Fibroblast of the conjunctiva (primary cell): ENCODE measurements around the gene MMP17.
A peak's percentile ranks its signal among the peaks of the same experiment; 100 is the strongest.

ENCODE experiments used
- DNase-seq: peaks from one replicate; pipeline ENCODE4 v3.0.0-alpha.2; 2010; ENCODE audit warnings: low read depth

The MMP17 gene

GRCh38 chr12:131830914-131831571 is 2.9 kb downstream of the MMP17 start:
- DNase-seq, result no peak

GRCh38 chr12:131831635-131832041 is 3.4 kb downstream of the MMP17 start:
- DNase-seq, result peak; percentile 86

DNA sequence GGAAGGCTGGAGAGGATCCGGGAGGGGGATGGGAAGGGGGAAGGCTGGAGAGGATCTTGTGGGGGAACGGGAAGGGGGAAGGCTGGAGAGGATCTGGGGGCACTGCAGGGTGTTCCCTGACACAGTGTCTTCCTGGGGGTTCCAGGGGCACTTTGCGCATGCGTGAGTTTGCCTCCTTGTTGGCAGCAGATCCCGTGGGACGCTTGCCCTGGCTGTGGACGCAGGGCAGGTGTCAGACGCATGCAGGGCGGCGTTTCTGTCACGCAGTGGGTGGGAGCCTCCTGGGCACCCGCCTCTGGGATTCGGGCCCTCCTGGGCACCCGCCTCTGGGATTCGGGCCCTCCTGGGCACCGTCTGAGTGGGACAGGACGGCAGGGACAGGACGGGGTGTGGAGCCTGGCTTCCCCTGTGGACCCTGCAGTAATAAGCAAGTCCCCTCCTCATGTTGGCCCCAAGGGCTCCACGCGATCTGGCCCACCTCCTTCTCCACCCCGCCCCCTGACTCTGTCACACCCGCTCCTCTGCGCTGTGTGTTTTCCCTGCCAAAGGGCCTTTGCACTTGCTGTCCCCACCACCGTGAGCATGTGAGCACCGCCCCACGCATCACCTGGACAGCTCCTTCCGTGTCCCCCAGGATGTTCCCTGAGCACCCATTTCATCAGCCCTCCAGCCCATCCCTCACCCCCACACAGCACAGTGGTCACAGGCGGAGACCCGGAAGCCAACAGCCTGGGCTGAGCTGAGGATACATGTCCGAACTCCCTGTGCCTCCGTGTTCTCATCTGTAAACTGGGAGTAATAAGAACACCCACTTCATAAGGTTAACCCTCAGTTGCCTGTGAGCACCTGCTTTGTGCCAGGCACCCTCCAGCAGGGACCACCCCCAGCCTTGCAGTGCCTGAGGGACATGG is 4.4 kb downstream of the MMP17 start:
- DNase-seq, result peak; percentile 47

GRCh38 chr12:131833288-131833895 is 5.2 kb downstream of the MMP17 start:
- DNase-seq, result no peak

DNA sequence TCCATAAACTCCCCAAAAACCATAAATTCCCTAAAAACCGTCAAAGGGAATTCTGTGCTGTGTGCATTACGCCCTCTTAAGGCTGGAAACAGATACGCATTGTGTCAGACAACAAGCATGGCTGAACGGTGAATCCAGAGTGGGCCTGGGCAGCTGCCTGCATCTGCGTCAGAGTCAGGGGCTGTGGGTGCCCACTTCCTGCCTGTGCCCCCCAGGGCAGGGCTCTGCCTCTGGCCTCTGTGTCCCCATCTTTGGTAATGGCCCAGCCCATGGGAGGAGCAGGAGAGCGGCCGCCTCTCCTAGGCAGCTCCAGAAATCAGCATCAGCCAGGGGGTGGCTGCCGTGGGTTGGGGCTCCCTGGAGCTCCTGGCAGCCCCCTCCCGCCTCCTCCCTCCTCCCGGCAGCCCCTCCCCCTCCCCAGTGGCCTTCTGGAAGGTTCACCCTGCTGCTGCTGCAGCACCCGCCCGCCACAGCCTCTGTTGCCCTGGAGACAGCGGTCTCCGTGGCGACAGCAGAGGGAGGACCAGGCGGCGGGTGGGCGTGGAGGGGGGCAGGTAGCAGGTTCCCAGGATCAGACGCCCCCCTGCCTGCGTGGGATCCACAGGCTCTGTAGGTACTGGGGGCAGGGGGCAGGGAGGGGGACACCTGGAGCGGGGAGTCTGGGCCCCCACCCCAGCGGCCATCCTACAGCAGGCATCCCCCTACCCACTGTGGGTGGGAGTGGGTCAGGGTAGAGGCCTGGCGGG is 5.9 kb downstream of the MMP17 start:
- no peak for DNase-seq

DNA sequence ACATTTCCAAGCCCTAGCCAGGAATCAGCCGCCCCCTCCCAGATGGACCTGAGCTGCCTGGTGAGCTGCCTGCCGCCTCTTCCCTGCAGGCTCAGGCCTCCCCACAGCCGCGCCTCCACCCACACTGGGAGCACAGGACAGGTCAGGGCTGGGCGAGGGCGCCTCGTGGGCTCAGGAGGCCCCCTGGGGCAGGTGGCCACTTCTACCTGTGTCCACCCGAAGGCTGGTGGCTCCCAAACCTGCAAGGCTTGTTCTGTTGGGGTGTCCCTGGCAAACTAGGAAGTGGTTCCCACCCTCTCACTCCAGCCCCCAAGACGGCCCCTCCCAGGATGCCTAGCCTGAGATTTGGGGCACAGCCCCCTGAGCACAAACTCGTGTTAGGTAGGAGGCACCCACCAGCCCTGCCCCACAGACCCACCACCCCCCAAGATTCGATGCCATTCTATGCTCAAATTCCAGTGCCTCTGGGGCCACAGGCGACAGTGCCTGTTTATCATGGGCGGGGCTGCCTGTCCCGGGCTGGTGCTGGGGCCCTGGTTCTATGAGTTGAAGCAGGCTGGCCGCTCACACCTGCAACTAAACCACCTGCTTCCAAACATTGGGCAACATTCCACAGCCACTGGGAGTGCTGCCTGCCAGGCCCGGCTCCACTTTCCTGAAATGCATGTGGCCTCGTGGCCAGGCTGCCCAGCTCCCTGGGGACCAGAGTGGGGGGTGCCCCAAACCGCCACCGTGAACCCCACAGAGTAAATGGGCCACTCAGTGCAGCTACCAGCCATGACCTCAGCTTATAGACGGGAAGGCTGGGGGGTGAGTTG is 6.8 kb downstream of the MMP17 start:
- no peak for DNase-seq

DNA sequence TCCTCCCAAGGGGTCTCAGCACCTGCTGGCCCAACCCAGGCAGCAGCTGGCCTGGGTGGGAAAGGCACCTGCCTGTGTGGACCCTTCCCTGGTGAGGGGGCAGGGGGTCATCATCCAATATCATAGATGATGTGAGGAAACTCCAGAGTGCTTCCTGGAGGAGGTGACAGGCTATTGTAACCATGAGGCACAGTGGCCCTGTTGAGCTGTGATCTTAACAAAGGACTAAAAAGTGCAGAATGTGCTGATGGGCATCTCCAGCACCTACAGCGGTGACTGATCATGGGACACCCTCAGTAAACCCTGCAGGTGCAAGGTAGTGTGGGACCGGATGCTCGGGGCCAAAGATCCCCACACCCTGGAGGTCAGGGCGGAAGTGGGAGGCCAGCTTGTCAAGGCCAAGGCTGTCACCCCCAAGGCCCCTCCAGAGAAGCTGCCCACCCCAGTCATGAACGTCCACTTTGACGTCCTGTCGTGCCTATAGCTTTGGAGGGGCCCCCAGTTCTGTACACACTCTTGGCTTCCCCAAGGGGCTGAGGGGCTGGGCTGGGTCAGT is 7.5 kb downstream of the MMP17 start:
- no peak for DNase-seq

GRCh38 chr12:131836193-131836592 is 8.0 kb downstream of the MMP17 start:
- DNase-seq, result no peak

- no peak for DNase-seq
Measured at GRCh38 chr12:131836714-131837397, 8.7 kb downstream of the MMP17 start.

GRCh38 chr12:131840643-131841416 is 12.6 kb downstream of the MMP17 start:
- no peak for DNase-seq

DNA sequence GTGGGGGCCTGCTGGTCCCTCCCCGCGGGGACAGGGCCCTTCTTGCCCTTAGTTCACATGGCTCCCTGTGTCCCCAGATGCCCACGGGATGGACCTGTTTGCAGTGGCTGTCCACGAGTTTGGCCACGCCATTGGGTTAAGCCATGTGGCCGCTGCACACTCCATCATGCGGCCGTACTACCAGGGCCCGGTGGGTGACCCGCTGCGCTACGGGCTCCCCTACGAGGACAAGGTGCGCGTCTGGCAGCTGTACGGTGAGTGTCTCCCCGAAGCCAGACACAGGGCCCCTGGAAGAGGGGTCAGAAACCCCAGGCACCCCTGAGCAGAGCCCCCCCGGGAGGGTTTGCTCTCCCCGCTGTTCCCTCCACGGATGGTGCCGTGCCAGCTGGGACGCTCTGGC is 13.4 kb downstream of the MMP17 start:
- DNase-seq, result no peak

DNA sequence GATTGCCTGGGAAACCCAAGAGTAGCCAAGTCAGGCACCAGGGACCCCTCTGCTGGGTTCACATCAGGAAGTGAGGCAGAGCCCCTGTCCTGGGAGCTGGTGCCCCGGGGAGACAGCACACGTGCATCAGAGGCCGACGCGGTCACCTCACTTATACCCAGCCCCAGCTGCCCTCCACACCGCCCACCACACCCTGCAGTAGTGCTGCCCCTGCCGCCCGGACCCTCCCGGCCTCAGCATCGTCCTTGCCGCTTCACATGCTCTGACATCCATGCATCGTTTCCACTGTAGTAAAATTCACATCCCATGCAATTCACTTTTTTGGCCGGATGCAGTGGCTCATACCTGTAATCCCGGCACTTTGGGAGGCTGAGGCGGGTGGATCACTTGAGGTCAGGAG is 14.0 kb downstream of the MMP17 start:
- DNase-seq, result no peak

DNA sequence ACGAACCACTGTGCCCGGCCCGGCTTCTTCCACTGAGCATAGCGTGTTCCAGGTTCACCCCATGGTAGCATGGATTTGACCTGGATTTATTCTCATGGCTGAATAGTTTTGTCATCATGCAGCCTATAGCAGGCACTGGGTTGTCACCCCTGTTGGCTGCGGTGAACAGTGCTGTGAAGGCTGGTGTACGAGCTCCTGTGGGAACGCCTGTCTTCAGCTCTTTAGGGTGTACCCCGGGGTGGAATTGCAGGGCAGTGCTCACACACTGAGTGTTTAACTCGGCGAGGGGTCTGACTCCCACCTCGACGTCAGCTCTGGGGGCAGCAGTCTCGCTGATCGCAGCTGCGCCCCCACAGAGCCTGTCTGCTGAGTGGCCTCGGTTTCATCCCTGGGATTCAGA is 15.3 kb downstream of the MMP17 start:
- DNase-seq, result no peak

DNA sequence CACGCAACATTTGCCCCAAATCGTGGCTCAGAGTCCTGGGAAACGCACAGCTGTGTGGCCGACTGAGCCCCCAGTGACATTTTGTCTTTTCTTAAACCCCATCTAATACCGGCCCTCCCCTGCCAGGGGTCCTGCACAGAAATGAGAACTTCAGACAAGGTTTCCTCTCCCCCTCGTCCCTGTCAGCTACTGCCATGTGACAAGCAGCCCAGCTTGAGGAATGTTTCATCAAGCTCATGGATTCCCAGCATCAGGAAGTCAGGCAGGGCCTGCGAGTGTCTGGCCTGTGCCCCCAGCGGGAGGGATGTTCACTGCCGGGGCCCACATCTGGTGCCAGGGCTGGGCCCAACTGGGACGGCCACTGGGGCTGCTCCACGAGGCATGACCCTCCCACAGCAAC is 15.9 kb downstream of the MMP17 start:
- DNase-seq, result no peak

- DNase-seq, result no peak
Measured at GRCh38 chr12:131844656-131845055, 16.5 kb downstream of the MMP17 start.

DNA sequence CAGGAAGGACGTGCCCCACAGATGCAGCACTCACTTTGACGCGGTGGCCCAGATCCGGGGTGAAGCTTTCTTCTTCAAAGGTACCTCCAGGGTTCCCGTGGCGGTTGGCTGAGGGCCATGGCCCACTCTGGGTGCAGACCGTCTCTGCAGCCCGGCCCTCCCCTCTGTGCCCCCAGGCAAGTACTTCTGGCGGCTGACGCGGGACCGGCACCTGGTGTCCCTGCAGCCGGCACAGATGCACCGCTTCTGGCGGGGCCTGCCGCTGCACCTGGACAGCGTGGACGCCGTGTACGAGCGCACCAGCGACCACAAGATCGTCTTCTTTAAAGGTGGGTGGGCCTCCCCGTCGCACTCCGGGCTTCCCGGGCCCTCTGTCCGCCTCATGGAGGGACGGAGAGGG is 16.9 kb downstream of the MMP17 start:
- DNase-seq, result no peak

- no peak for DNase-seq
Measured at GRCh38 chr12:131847456-131847855, 19.3 kb downstream of the MMP17 start.

DNA sequence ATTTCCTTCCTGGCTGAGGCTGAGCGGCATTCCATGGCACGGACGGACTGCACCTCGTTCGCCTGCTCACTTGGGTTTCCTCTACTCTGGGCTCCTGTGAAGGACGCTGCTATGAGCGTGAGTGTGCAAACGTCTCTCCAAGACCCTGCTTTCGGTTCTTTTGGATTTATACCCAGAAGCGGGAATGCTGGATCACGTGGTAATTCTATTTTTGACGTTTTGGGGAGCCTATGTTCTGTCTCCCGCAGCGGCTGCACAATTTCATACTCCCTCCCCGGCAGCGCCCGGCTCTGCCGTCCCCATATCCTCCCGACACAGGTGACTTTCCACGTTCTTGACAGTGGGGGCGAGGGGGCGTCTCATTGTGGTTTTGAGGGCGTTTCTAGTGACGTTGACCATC is 20.6 kb downstream of the MMP17 start:
- no peak for DNase-seq

- DNase-seq, result no peak
Measured at GRCh38 chr12:131849700-131850553, 21.7 kb downstream of the MMP17 start.
